ENCODE data around the gene POU4F1. TPM values are rescaled to one million over a fixed set of nuclear protein-coding genes. Genes with fewer than 3 reads are reported as not detected.

POU4F1 gene
- total RNA-seq, 1 experiment from 2014 or later, result 0.26 TPM

DNA sequence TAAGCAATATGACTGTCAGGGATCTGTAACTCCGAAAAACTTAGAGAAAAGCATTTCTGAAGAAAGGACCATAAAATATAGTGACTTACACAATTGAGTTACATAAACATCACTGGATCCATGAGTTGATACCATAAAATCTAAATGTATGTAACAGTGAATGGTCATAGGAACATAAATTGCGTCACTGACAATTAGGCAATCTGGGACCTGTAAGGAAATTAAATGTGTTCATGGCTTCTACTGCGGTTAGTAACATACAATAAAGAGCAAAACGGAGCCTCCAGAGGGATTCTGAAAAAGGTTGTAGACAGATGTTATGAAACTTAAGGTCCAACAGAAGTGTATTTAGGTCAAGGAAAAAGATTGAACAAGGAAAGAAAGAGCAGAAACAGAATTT lies 27.1 kb downstream of the POU4F1 start:
- Histone ChIP-seq H2AFZ (ENCODE audit: low read length) (no peak overlapping the region), H3K4me1 (ENCODE audit: insufficient read depth, low read length) (no peaks in the 10 kb centered on the region), H2BK20ac (ENCODE audit: low read depth, low read length, poor library complexity, severe bottlenecking) (no peak overlapping the region), H3K18ac (ENCODE audit: insufficient read length, low read depth, low read length) (no peak overlapping the region), H2BK120ac (ENCODE audit: low read depth, low read length, poor library complexity, severe bottlenecking) (no peak overlapping the region), H2AK5ac (ENCODE audit: insufficient read length, low read length) (no peak overlapping the region), H3K14ac (ENCODE audit: insufficient read depth, low read length) (no peak overlapping the region), H4K8ac (replicated peaks; ENCODE audit: insufficient read length, low read depth, low read length) (no peak overlapping the region), H3K4ac (ENCODE audit: low read depth, low read length) (no peak overlapping the region), H3K9me3 (ENCODE audit: control insufficient read depth, low read depth, low read length) (no peaks in the 10 kb centered on the region), H3K79me1 (ENCODE audit: insufficient read depth, low read depth, low read length, poor library complexity, severe bottlenecking) (no peaks in the 10 kb centered on the region), H3K56ac (ENCODE audit: insufficient read length, low read depth, low read length) (no peak overlapping the region), H4K5ac (ENCODE audit: insufficient read length, low read depth, low read length) (no peak overlapping the region), H3K9ac (ENCODE audit: extremely low read depth, insufficient read length, low read length) (no peak overlapping the region), H4K91ac (ENCODE audit: insufficient read length, low read depth, low read length) (no peak overlapping the region), H3K79me2 (ENCODE audit: insufficient read depth, low read length) (no peaks in the 10 kb centered on the region), H3K23me2 (ENCODE audit: insufficient read length, low read depth, low read length, poor library complexity, severe bottlenecking) (no peaks in the 10 kb centered on the region), H3K27me3 (ENCODE audit: insufficient read depth, low read length) (no peaks in the 10 kb centered on the region), H3K23ac (ENCODE audit: insufficient read length, low read depth, low read length) (no peak overlapping the region), H2BK15ac (ENCODE audit: low read depth, low read length) (no peak overlapping the region), H3K27ac (ENCODE audit: insufficient read length, low read depth, low read length) (no peak overlapping the region), H2BK12ac (ENCODE audit: insufficient read length, low read depth, low read length) (no peak overlapping the region), H3T11ph (ENCODE audit: low read length) (no peak overlapping the region), H3K4me2 (ENCODE audit: insufficient read depth, insufficient read length, low read length) (no peak overlapping the region), H4K20me1 (ENCODE audit: control insufficient read depth, insufficient read depth, insufficient read length) (no peaks in the 10 kb centered on the region), H2BK5ac (ENCODE audit: insufficient read length, low read length) (no peak overlapping the region)
- Mint-ChIP-seq H3K4me1 (no peaks in the 10 kb centered on the region; a peak in 1 of 4 replicates), H3K27me3 (ENCODE audit: low read depth) (peaks cover 15% of the 10 kb centered on the region), H3K9me3 (no peaks in the 10 kb centered on the region), H3K36me3 (ENCODE audit: insufficient read depth in 1 of 3, low read depth in 3 of 3) (no peaks in the 10 kb centered on the region), H3K4me3 (no peak overlapping the region), H3K27ac (no peak overlapping the region)
- no CpG with 5 or more reads among the region's 4 CpGs for WGBS (ENCODE audit: extremely low coverage, insufficient read length, low lambda C conversion rate)
- TF ChIP-seq, protein P1, sequence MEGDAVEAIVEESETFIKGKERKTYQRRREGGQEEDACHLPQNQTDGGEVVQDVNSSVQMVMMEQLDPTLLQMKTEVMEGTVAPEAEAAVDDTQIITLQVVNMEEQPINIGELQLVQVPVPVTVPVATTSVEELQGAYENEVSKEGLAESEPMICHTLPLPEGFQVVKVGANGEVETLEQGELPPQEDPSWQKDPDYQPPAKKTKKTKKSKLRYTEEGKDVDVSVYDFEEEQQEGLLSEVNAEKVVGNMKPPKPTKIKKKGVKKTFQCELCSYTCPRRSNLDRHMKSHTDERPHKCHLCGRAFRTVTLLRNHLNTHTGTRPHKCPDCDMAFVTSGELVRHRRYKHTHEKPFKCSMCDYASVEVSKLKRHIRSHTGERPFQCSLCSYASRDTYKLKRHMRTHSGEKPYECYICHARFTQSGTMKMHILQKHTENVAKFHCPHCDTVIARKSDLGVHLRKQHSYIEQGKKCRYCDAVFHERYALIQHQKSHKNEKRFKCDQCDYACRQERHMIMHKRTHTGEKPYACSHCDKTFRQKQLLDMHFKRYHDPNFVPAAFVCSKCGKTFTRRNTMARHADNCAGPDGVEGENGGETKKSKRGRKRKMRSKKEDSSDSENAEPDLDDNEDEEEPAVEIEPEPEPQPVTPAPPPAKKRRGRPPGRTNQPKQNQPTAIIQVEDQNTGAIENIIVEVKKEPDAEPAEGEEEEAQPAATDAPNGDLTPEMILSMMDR (conservative IDR thresholded peaks at IDR 0.05), result no peak
- no peak for DNase-seq

Measured in H9 (cell line).